ENCODE results near the gene ZNF221.
A peak's percentile ranks its signal among the peaks of the same experiment; 100 is the strongest.
"Not testable (repeated sequence)": the region's sequence is repeated elsewhere in the genome, so short reads cannot be mapped to it uniquely, and the experiment has no call there.

Gene ZNF221

DNA sequence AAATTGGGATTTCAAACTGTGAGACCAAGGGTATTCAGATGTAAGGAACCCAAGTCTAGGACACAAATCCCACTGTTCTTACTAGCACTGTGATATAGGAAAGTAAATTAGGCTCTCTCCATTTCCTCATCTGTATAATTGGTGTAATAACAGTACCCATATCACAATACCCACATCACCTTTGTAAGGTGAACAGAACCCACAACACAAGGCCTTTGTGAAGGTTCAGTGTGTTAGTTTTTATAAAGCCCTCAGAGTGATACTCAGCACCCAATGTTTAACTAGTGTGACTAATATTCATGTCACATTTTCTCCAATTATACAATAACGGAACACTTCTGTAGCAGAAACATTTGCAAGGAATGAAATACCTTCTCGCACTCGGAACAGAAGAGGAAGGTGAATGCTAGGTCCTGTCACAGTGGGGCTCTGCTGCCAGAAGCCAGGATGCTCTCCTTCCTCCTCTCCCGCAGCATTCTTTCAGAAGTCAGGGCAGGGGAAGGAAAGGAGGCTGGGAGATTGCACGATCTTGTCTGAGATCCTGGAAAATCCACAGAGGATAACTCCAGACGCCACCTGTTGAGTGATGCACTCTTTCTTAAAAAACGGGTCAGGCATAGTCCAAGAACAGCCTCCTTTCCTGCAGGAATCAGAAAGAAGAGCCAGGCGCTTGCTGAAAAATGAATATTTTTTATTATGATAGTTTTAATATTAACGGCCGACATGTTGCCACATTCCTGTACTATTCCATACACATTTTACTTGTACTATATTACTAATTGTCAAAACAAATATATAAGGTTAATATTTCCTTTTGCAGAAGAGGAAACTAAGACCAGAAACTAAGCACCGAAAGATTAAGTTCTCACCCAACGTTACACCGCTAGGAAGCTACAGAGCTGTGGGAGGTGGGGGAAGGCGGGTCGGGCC, 16.7 kb upstream of the ZNF221 start:
- Histone ChIP-seq H3K27me3 (ENCODE audit: control insufficient read depth, insufficient read depth, low read length) (no peaks in the 10 kb centered on the region), H3K4me3 (ENCODE audit: low read length) (peak overlapping the region; percentile 77), H3K27ac (ENCODE audit: low read depth, low read length) (peak overlapping the region; percentile 90), H3K36me3 (ENCODE audit: control insufficient read depth, insufficient read depth, low read length) (peaks cover 4% of the 10 kb centered on the region), H3K4me1 (ENCODE audit: control insufficient read depth, insufficient read depth, low read length) (peaks cover 7% of the 10 kb centered on the region), H3K9ac (ENCODE audit: low read length) (peak overlapping the region; percentile 72)

- Histone ChIP-seq H3K4me3 (ENCODE audit: low read length) (peak within 1 kb of the TSS; percentile 77), H3K27ac (ENCODE audit: low read depth, low read length) (peak within 1 kb of the TSS; percentile 90), H3K9ac (ENCODE audit: low read length) (peak within 1 kb of the TSS; percentile 72), H3K27me3 (ENCODE audit: control insufficient read depth, insufficient read depth, low read length) (no peaks in the 10 kb centered on the region), H3K36me3 (ENCODE audit: control insufficient read depth, insufficient read depth, low read length) (peaks cover 3% of the 10 kb centered on the region), H3K4me1 (ENCODE audit: control insufficient read depth, insufficient read depth, low read length) (peaks cover 7% of the 10 kb centered on the region)
These were observed 15.9 kb upstream of the ZNF221 start, which contains the start of gene ZNF45 for GRCh38 chr19:43934985-43935708. Gene ZNF45, minus strand, starts transcription at chr19:43935282. Its CDS starts 13,097 bp downstream, at chr19:43922185.

DNA sequence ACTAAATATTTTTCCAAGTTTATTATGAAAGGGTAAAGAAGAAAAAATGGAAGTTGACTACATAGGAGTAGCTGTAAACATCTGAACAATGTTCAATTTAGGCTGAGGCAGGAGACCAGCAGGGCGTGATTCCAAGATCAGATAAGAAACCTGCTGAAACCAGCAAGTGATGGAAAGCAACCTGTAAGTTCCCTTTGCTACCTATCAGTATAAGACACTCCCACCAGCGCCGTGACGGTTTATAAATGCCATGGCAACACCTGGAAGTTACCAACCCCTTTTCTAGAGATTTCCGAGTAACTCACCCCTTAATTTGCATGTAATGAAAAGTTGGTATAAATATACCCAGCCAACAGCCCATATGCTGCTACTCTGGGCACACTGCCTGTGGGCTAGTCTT, 14.8 kb upstream of the ZNF221 start:
- Histone ChIP-seq H3K4me1 (ENCODE audit: control insufficient read depth, insufficient read depth, low read length) (peaks cover 7% of the 10 kb centered on the region), H3K36me3 (ENCODE audit: control insufficient read depth, insufficient read depth, low read length) (no peaks in the 10 kb centered on the region), H3K4me3 (ENCODE audit: low read length) (no peak overlapping the region), H3K27me3 (ENCODE audit: control insufficient read depth, insufficient read depth, low read length) (no peaks in the 10 kb centered on the region), H3K27ac (ENCODE audit: low read depth, low read length) (no peak overlapping the region), H3K9ac (ENCODE audit: low read length) (no peak overlapping the region)

GRCh38 chr19:43939557-43940260, 11.3 kb upstream of the ZNF221 start:
- Histone ChIP-seq H3K4me1 (ENCODE audit: control insufficient read depth, insufficient read depth, low read length) (no peaks in the 10 kb centered on the region), H3K36me3 (ENCODE audit: control insufficient read depth, insufficient read depth, low read length) (no peaks in the 10 kb centered on the region), H3K27me3 (ENCODE audit: control insufficient read depth, insufficient read depth, low read length) (no peaks in the 10 kb centered on the region), H3K9ac (ENCODE audit: low read length) (no peak overlapping the region), H3K4me3 (ENCODE audit: low read length) (no peak overlapping the region), H3K27ac (ENCODE audit: low read depth, low read length) (no peak overlapping the region)

GRCh38 chr19:43940719-43941118, 10.3 kb upstream of the ZNF221 start:
- no peaks in the 10 kb centered on the region for H3K4me1 ChIP-seq (ENCODE audit: control insufficient read depth, insufficient read depth, low read length)
- no peaks in the 10 kb centered on the region for H3K27me3 ChIP-seq (ENCODE audit: control insufficient read depth, insufficient read depth, low read length)
- no peak overlapping the region for H3K4me3 ChIP-seq (ENCODE audit: low read length)
- no peak overlapping the region for H3K27ac ChIP-seq (ENCODE audit: low read depth, low read length)
- H3K9ac ChIP-seq (ENCODE audit: low read length) = no peak overlapping the region
- no peaks in the 10 kb centered on the region for H3K36me3 ChIP-seq (ENCODE audit: control insufficient read depth, insufficient read depth, low read length)

DNA sequence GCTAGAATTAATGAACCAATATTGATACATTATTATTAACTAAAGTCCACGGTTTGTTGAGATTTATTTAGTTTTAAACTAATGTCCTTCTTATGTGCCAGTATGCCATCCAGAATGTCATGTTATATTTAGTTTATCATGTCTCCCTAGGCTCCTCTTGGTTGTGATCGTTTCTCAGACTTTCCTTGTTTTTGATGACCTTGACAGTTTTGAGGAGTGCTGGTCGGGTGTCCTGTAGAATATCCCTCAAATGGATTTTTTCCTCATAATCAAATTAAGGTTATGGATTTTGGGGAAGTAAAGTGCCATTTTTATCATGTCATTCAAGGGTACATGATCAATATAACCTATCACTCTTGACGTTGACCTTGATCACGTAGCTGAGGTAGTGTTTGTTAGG, 9.8 kb upstream of the ZNF221 start:
- no peak overlapping the region for H3K9ac ChIP-seq (ENCODE audit: low read length)
- no peaks in the 10 kb centered on the region for H3K36me3 ChIP-seq (ENCODE audit: control insufficient read depth, insufficient read depth, low read length)
- H3K27ac ChIP-seq (ENCODE audit: low read depth, low read length) = no peak overlapping the region
- no peaks in the 10 kb centered on the region for H3K4me1 ChIP-seq (ENCODE audit: control insufficient read depth, insufficient read depth, low read length)
- H3K27me3 ChIP-seq (ENCODE audit: control insufficient read depth, insufficient read depth, low read length) = no peaks in the 10 kb centered on the region
- no peak overlapping the region for H3K4me3 ChIP-seq (ENCODE audit: low read length)

- not testable (repeated sequence) for H3K27ac ChIP-seq (ENCODE audit: low read depth, low read length); H3K9ac ChIP-seq (ENCODE audit: low read length); H3K36me3 ChIP-seq (ENCODE audit: control insufficient read depth, insufficient read depth, low read length); H3K27me3 ChIP-seq (ENCODE audit: control insufficient read depth, insufficient read depth, low read length); H3K4me3 ChIP-seq (ENCODE audit: low read length); H3K4me1 ChIP-seq (ENCODE audit: control insufficient read depth, insufficient read depth, low read length)
These were observed 3.6 kb upstream of the ZNF221 start for GRCh38 chr19:43947412-43947811.

- H3K4me3 ChIP-seq (ENCODE audit: low read length); H3K9ac ChIP-seq (ENCODE audit: low read length); H3K4me1 ChIP-seq (ENCODE audit: control insufficient read depth, insufficient read depth, low read length); H3K27ac ChIP-seq (ENCODE audit: low read depth, low read length); H3K27me3 ChIP-seq (ENCODE audit: control insufficient read depth, insufficient read depth, low read length); H3K36me3 ChIP-seq (ENCODE audit: control insufficient read depth, insufficient read depth, low read length): not testable (repeated sequence)
These were observed 1.2 kb upstream of the ZNF221 start for GRCh38 chr19:43949803-43950202.

- no peaks in the 10 kb centered on the region for H3K27me3 ChIP-seq (ENCODE audit: control insufficient read depth, insufficient read depth, low read length)
- no peaks in the 10 kb centered on the region for H3K36me3 ChIP-seq (ENCODE audit: control insufficient read depth, insufficient read depth, low read length)
- no peaks in the 10 kb centered on the region for H3K4me1 ChIP-seq (ENCODE audit: control insufficient read depth, insufficient read depth, low read length)
- no peak overlapping the region for H3K4me3 ChIP-seq (ENCODE audit: low read length)
- no peak overlapping the region for H3K9ac ChIP-seq (ENCODE audit: low read length)
- H3K27ac ChIP-seq (ENCODE audit: low read depth, low read length) = no peak overlapping the region
These were observed 5.8 kb downstream of the ZNF221 start for GRCh38 chr19:43956827-43957226.

GRCh38 chr19:43957891-43958290, 6.9 kb downstream of the ZNF221 start:
- Histone ChIP-seq H3K4me1 (ENCODE audit: control insufficient read depth, insufficient read depth, low read length) (no peaks in the 10 kb centered on the region), H3K27me3 (ENCODE audit: control insufficient read depth, insufficient read depth, low read length) (no peaks in the 10 kb centered on the region), H3K4me3 (ENCODE audit: low read length) (no peak overlapping the region), H3K9ac (ENCODE audit: low read length) (no peak overlapping the region), H3K27ac (ENCODE audit: low read depth, low read length) (no peak overlapping the region), H3K36me3 (ENCODE audit: control insufficient read depth, insufficient read depth, low read length) (peaks cover 4% of the 10 kb centered on the region)

GRCh38 chr19:43960411-43960810, 9.4 kb downstream of the ZNF221 start:
- Histone ChIP-seq H3K36me3 (ENCODE audit: control insufficient read depth, insufficient read depth, low read length) (peaks cover 18% of the 10 kb centered on the region), H3K9ac (ENCODE audit: low read length) (no peak overlapping the region), H3K27me3 (ENCODE audit: control insufficient read depth, insufficient read depth, low read length) (no peaks in the 10 kb centered on the region), H3K27ac (ENCODE audit: low read depth, low read length) (no peak overlapping the region), H3K4me3 (ENCODE audit: low read length) (peak overlapping the region; percentile 10), H3K4me1 (ENCODE audit: control insufficient read depth, insufficient read depth, low read length) (no peaks in the 10 kb centered on the region)

DNA sequence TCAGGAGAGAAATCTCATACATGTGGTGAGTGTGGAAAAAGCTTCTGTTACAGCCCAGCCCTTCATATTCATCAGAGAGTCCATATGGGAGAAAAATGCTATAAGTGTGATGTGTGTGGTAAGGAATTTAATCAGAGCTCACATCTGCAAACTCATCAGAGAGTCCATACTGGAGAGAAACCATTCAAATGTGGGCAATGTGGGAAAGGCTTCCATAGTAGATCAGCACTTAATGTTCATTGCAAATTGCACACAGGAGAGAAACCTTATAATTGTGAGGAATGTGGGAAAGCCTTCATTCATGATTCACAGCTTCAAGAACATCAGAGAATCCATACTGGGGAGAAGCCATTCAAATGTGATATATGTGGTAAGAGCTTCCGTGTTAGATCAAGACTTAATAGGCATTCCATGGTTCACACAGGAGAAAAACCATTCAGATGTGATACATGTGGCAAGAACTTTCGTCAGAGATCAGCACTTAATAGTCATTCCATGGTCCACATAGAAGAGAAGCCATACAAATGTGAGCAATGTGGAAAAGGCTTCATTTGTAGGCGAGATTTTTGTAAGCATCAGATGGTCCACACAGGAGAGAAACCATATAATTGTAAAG, 15.2 kb downstream of the ZNF221 start:
- peaks cover 48% of the 10 kb centered on the region for H3K36me3 ChIP-seq (ENCODE audit: control insufficient read depth, insufficient read depth, low read length)
- H3K4me3 ChIP-seq (ENCODE audit: low read length) = no peak overlapping the region
- H3K27me3 ChIP-seq (ENCODE audit: control insufficient read depth, insufficient read depth, low read length) = no peaks in the 10 kb centered on the region

More for the DNA sequence above, 15.2 kb downstream of the ZNF221 start:
- no peaks in the 10 kb centered on the region for H3K4me1 ChIP-seq (ENCODE audit: control insufficient read depth, insufficient read depth, low read length)
- no peak overlapping the region for H3K27ac ChIP-seq (ENCODE audit: low read depth, low read length)
- H3K9ac ChIP-seq (ENCODE audit: low read length) = no peak overlapping the region

Measured in rectal smooth muscle tissue (tissue), 1 donor.